Thymus (tissue), 11 donors: ENCODE results near the gene MAN2B2. TPM values are rescaled to one million over a fixed set of nuclear protein-coding genes. Genes with fewer than 3 reads are reported as not detected.

Experiments
- DNase-seq, 9 donors: peaks; one replicate each; pipeline ENCODE4 v3.0.0-alpha.2; 2013; ENCODE audit warnings: low spot score in 9 of 9, low read depth in 6 of 9, missing footprints in 1 of 9
- H3K27ac ChIP-seq, 2 donors: one replicate each; pipeline ENCODE4 v1.5.1; 2013; ENCODE audit warnings: control low read depth in 1 of 2, low read depth in 1 of 2, low read length in 1 of 2, mild to moderate bottlenecking in 1 of 2, moderate library complexity in 1 of 2
- H3K27me3 ChIP-seq, 2 donors: one replicate each; pipeline ENCODE4 v1.5.1; 2013; ENCODE audit warnings: low read length in 1 of 2; ENCODE audit not compliant: control insufficient read depth in 2 of 2, insufficient read depth in 1 of 2
- H3K36me3 ChIP-seq, 2 donors: one replicate each; pipeline ENCODE4 v1.5.1; 2013; ENCODE audit warnings: low read length in 1 of 2, mild to moderate bottlenecking in 1 of 2, moderate library complexity in 1 of 2; ENCODE audit not compliant: control insufficient read depth in 2 of 2, insufficient read depth in 2 of 2
- H3K4me1 ChIP-seq, 2 donors: one replicate each; pipeline ENCODE4 v1.5.1; 2013; ENCODE audit warnings: low read length in 2 of 2; ENCODE audit not compliant: control insufficient read depth in 2 of 2, insufficient read depth in 2 of 2
- H3K4me3 ChIP-seq, 2 donors: one replicate each; pipeline ENCODE4 v1.5.1; 2013; ENCODE audit warnings: low read length in 2 of 2, control low read depth in 1 of 2, mild to moderate bottlenecking in 1 of 2
- H3K9me3 ChIP-seq, 2 donors: one replicate each; pipeline ENCODE4 v1.5.1; 2013; ENCODE audit warnings: low read length in 1 of 2, mild to moderate bottlenecking in 1 of 2; ENCODE audit not compliant: control insufficient read depth in 2 of 2, insufficient read depth in 1 of 2
- WGBS: extraction: QIAGEN DNeasy Blood & Tissue Kit; methylation state at CpG from one replicate; pipeline ENCODE4 v1.1.7; 2013; 5-methylcytosine and 5-hydroxymethylcytosine counted together
- polyA plus RNA-seq: library from polyadenylated mRNA; stranded (reverse); fragments of 200-250 nt; gene quantifications from one replicate; pipeline ENCODE4 v1.2.3, GENCODE V29; 2013
- total RNA-seq: library from RNA; stranded (reverse); fragments of 120-200 nt; gene quantifications from one replicate; pipeline ENCODE4 v1.2.4, GENCODE V29; 2013
- donor health status: healthy.

The MAN2B2 gene
- total and polyA plus RNA-seq, 2 donors, result 6.7 to 14.3 TPM

DNA sequence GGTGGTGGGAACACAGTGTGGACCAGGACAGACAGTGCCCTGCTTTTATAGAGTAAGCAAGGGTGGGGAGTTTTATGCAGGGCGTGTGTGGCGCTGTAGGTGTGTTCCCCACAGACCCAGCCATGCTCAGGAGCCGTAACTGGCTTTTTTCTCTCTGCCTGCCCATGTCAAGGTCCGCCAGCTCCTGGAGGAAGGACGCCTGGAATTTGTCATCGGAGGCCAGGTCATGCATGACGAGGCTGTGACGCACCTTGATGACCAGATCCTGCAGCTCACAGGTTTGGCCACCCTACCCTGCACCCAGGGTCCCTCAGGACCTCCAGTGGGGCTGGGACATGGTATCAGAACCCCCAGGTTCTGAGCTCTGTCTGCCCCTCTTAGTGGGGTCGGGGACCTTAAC lies 3.2 kb downstream of the MAN2B2 start:
- no peak for DNase-seq
- H3K36me3 ChIP-seq, result peaks cover 20 to 43% of the 10 kb centered on the region in 2 donors
- no peak overlapping the region for H3K27ac ChIP-seq
- peaks cover 0 to 14% of the 10 kb centered on the region in 2 donors for H3K27me3 ChIP-seq
- H3K4me1 ChIP-seq, result peaks cover 11 to 15% of the 10 kb centered on the region in 2 donors
- WGBS, result 98% methylated on average over 9 of the region's 9 CpGs
- no peak overlapping the region for H3K4me3 ChIP-seq
- H3K9me3 ChIP-seq, result peaks cover 2 to 8% of the 10 kb centered on the region in 2 donors

DNA sequence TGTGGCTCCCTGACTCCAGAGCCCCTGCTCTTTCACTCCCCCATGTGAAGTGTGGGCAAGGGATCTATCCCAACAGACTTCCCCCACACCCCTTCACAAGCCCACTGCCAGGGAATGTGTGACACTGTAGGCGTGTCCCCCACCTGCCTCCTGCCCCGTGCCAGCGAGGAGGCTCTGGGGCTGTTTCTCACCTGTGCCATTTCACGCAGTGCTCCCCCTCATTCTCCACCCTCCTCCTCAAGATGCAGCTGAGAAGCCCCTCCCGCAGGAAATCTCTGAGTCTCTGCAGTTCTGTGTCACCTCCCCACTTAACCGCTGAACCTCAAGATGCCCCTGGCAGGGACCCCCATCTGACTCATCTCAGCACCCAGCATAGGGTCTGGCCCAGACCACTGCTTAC lies 5.4 kb downstream of the MAN2B2 start:
- Histone ChIP-seq H3K27ac (no peak overlapping the region), H3K9me3 (peaks cover 2 to 11% of the 10 kb centered on the region in 2 donors), H3K27me3 (no peaks in the 10 kb centered on the region), H3K36me3 (peaks cover 20 to 43% of the 10 kb centered on the region in 2 donors), H3K4me3 (no peak overlapping the region), H3K4me1 (peaks cover 9% of the 10 kb centered on the region in 2 donors)
- DNase-seq, result no peak
- WGBS, result 99% methylated on average over 6 of the region's 6 CpGs

GRCh38 chr4:6581566-6582121 lies 6.7 kb downstream of the MAN2B2 start:
- peaks cover 2 to 14% of the 10 kb centered on the region in 2 donors for H3K9me3 ChIP-seq
- H3K27me3 ChIP-seq, result no peaks in the 10 kb centered on the region
- WGBS, result 97% methylated on average over 11 of the region's 11 CpGs
- peaks cover 20 to 43% of the 10 kb centered on the region in 2 donors for H3K36me3 ChIP-seq
- H3K27ac ChIP-seq, result no peak overlapping the region
- DNase-seq, result no peak
- no peak overlapping the region for H3K4me3 ChIP-seq
- H3K4me1 ChIP-seq, result no peaks in the 10 kb centered on the region

- no peak overlapping the region for H3K4me3 ChIP-seq
- H3K4me1 ChIP-seq, result no peaks in the 10 kb centered on the region
- DNase-seq, result peak in 1 of 9 donors; percentile 3
- no peak overlapping the region for H3K27ac ChIP-seq
- H3K36me3 ChIP-seq, result peaks cover 20 to 38% of the 10 kb centered on the region in 2 donors
- H3K9me3 ChIP-seq, result peaks cover 2 to 14% of the 10 kb centered on the region in 2 donors
- H3K27me3 ChIP-seq, result no peaks in the 10 kb centered on the region
- WGBS, result 97% methylated on average over 4 of the region's 4 CpGs
Observed at GRCh38 chr4:6582889-6583490, 8.0 kb downstream of the MAN2B2 start.

GRCh38 chr4:6584865-6585264 lies 9.9 kb downstream of the MAN2B2 start:
- DNase-seq, result no peak
- WGBS, result 99% methylated on average over 7 of the region's 7 CpGs
- Histone ChIP-seq H3K4me3 (no peak overlapping the region), H3K27ac (no peak overlapping the region), H3K36me3 (peaks cover 9 to 27% of the 10 kb centered on the region in 2 donors), H3K9me3 (peaks cover 2 to 14% of the 10 kb centered on the region in 2 donors), H3K27me3 (no peaks in the 10 kb centered on the region), H3K4me1 (no peaks in the 10 kb centered on the region)

GRCh38 chr4:6586715-6587325 lies 11.8 kb downstream of the MAN2B2 start:
- Histone ChIP-seq H3K4me1 (no peaks in the 10 kb centered on the region), H3K36me3 (peaks cover 8 to 17% of the 10 kb centered on the region in 2 donors), H3K27me3 (no peaks in the 10 kb centered on the region), H3K27ac (no peak overlapping the region), H3K4me3 (no peak overlapping the region), H3K9me3 (peaks cover 0 to 10% of the 10 kb centered on the region in 2 donors)
- no peak for DNase-seq
- 97% methylated on average over 26 of the region's 26 CpGs for WGBS

- peaks cover 0 to 6% of the 10 kb centered on the region in 2 donors for H3K9me3 ChIP-seq
- H3K4me3 ChIP-seq, result no peak overlapping the region
- no peak overlapping the region for H3K27ac ChIP-seq
- WGBS, result 98% methylated on average over 4 of the region's 4 CpGs
- no peaks in the 10 kb centered on the region for H3K4me1 ChIP-seq
- no peaks in the 10 kb centered on the region for H3K27me3 ChIP-seq
- no peak for DNase-seq
- H3K36me3 ChIP-seq, result peaks cover 11 to 27% of the 10 kb centered on the region in 2 donors
Observed at GRCh38 chr4:6589444-6589843, 14.5 kb downstream of the MAN2B2 start.

- Histone ChIP-seq H3K9me3 (no peaks in the 10 kb centered on the region), H3K4me1 (no peaks in the 10 kb centered on the region), H3K27me3 (no peaks in the 10 kb centered on the region), H3K36me3 (peaks cover 14 to 40% of the 10 kb centered on the region in 2 donors), H3K27ac (no peak overlapping the region), H3K4me3 (no peak overlapping the region)
- DNase-seq, result no peak
- WGBS, result 89% methylated on average over 9 of the region's 9 CpGs
Observed at GRCh38 chr4:6591313-6591712, 16.3 kb downstream of the MAN2B2 start.

DNA sequence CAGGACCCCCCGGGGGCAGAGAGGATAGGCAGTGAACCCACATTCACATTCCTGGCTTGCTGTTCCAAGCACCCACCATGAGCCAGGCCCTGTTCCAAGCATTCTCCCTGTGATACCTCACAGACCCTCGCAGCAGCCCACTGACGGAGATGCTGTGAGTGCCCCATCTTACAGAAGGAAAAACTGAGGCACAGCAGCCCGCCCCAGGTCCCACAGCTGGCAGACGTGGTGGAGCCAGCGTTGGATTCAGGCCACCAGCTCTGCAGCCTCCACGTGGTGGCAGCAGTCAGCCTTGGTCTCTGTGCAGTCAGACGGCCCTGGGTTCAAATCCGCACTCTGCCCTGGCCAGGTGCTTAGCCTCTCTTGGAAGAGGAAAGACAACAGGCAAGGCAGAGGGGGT lies 16.8 kb downstream of the MAN2B2 start:
- 95% methylated on average over 9 of the region's 9 CpGs for WGBS
- no peak for DNase-seq
- H3K27ac ChIP-seq, result no peak overlapping the region
- H3K27me3 ChIP-seq, result no peaks in the 10 kb centered on the region
- no peaks in the 10 kb centered on the region for H3K9me3 ChIP-seq
- peaks cover 14 to 41% of the 10 kb centered on the region in 2 donors for H3K36me3 ChIP-seq
- no peaks in the 10 kb centered on the region for H3K4me1 ChIP-seq
- H3K4me3 ChIP-seq, result no peak overlapping the region
